ENCODE results near the gene RRAGB. TPM values are rescaled to one million over a fixed set of nuclear protein-coding genes. Genes with fewer than 3 reads are reported as not detected.

Gene RRAGB
- total RNA-seq, 1 experiment from 2014 or later, result 19.6 TPM

- ATAC-seq (no peak), DNase-seq (ENCODE audit: low read depth, low spot score) (no peak)
- BruUV-seq (replicated peaks), result no TSS peak
- ChIA-PET POLR2A (no interaction called here), CTCF (no interaction called here)
- TF ChIP-seq SIN3A (IDR thresholded peaks at IDR 0.05; ENCODE audit: borderline replicate concordance, insufficient read depth, low read depth, low read length) (no peak), CTCF (IDR thresholded peaks at IDR 0.05) (no peak), REST (IDR thresholded peaks at IDR 0.05; ENCODE audit: insufficient read depth in 1 of 2, low read depth in 2 of 2, low read length in 1 of 2) (no peak), POLR2AphosphoS5 (IDR thresholded peaks at IDR 0.05; ENCODE audit: low read depth, low read length) (no peak)
- no peak overlapping the region for H3K27ac ChIP-seq (ENCODE audit: low read length)
- H3K9me3 ChIP-seq (ENCODE audit: control insufficient read depth, insufficient read depth, low read depth, low read length), result no peaks in the 10 kb centered on the region
- no peaks in the 10 kb centered on the region for H3K27me3 ChIP-seq (ENCODE audit: control insufficient read depth, insufficient read depth, low read length)
- in situ Hi-C loops (cut with HindIII; ENCODE audit: low pct_unique_long_range_greater_than_20kb, low sequenced_read_pairs) (no loop called here), intact Hi-C loops (cut with micrococcal nuclease; ENCODE audit: unreplicated experiment) (no loop called here)
- H3K4me3 ChIP-seq (ENCODE audit: low read depth in 2 of 2, low read length in 2 of 2), result no peak overlapping the region
- H3K36me3 ChIP-seq (ENCODE audit: control insufficient read depth, insufficient read depth, low read length), result no peaks in the 10 kb centered on the region
- no peaks in the 10 kb centered on the region for H3K4me1 ChIP-seq (ENCODE audit: control insufficient read depth, insufficient read depth, low read length)
Observed at GRCh38 chrX:55796496-55796895, 78.9 kb downstream of the RRAGB start.

- in situ Hi-C loops (cut with HindIII; ENCODE audit: low pct_unique_long_range_greater_than_20kb, low sequenced_read_pairs), result no loop called here
Observed at GRCh38 chrX:55801811-55802210, 84.3 kb downstream of the RRAGB start.

More at GRCh38 chrX:55801811-55802210, 84.3 kb downstream of the RRAGB start:
- ATAC-seq (no peak), DNase-seq (ENCODE audit: low read depth, low spot score) (no peak)
- BruUV-seq (replicated peaks), result no TSS peak
- H3K4me1 ChIP-seq (ENCODE audit: control insufficient read depth, insufficient read depth, low read length), result no peaks in the 10 kb centered on the region
- ChIA-PET CTCF (no interaction called here), POLR2A (no interaction called here)
- H3K4me3 ChIP-seq (ENCODE audit: low read depth in 2 of 2, low read length in 2 of 2), result no peak overlapping the region
- H3K27me3 ChIP-seq (ENCODE audit: control insufficient read depth, insufficient read depth, low read length), result no peaks in the 10 kb centered on the region
- no peaks in the 10 kb centered on the region for H3K36me3 ChIP-seq (ENCODE audit: control insufficient read depth, insufficient read depth, low read length)
- intact Hi-C loops (cut with micrococcal nuclease; ENCODE audit: unreplicated experiment), result no loop called here
- TF ChIP-seq SIN3A (IDR thresholded peaks at IDR 0.05; ENCODE audit: borderline replicate concordance, insufficient read depth, low read depth, low read length) (no peak), CTCF (IDR thresholded peaks at IDR 0.05) (no peak; the same call in 1 of the 2 replicates), POLR2AphosphoS5 (IDR thresholded peaks at IDR 0.05; ENCODE audit: low read depth, low read length) (no peak), TCF7L2 (IDR thresholded peaks at IDR 0.05; ENCODE audit: low read depth, low read length) (no peak), REST (IDR thresholded peaks at IDR 0.05; ENCODE audit: insufficient read depth in 1 of 2, low read depth in 2 of 2, low read length in 1 of 2) (no peak)
- H3K9me3 ChIP-seq (ENCODE audit: control insufficient read depth, insufficient read depth, low read depth, low read length), result no peaks in the 10 kb centered on the region
- H3K27ac ChIP-seq (ENCODE audit: low read length), result no peak overlapping the region

Other genes with a start within 250 kb of the RRAGB start
- 1.7 TPM for gene USP51, start 227.9 kb upstream of the RRAGB start, total RNA-seq (2021; ENCODE audit: unreplicated experiment)
- not detected for gene FOXR2, start 94.3 kb upstream of the RRAGB start, total RNA-seq (2021; ENCODE audit: unreplicated experiment)